Measurements from ENCODE around the gene PPP4R4. TPM values are rescaled to one million over a fixed set of nuclear protein-coding genes. Genes with fewer than 3 reads are reported as not detected.

PPP4R4 gene
- total and polyA plus RNA-seq, 4 donors, result 1.6 to 25.9 (median 3.8) TPM

DNA sequence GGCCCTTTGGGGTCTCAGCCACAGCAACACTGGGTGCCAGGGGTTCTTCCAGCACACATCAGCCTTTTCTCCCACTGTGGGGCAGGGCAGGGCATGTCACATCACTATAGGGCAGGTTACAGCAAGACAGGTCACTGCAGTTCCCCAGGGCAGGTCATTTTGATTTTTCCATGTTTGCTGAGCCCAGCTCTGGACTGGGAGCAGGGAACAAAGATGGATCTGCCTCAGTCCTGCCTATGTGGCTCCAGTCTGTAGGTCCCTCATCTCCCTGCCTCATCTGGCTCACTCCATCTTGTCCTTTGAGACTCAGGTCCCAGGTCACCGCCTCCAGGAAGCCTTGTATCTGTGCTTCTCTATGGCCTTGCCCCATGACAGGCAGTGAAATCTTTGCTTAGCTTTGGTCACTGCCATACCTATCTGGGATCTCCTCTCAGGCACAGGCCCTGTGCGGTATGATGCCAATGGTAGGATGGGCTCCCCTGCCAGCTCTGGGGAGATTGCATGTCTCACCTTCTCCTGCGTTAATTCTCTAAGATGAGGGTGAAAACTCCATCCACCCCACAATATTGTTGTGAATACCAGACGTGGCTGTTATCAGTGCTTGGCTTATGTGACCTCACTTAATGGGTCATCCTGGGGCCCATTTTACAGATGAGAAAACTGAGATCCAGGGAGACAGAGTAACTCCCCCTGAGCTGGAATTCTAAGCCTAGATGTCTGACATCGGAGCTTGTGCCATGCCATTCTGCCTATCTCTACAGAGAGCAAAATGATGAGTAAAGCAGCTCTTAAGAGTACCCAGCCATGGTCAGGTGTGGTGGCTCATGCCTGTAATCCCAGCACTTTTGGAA lies 147.5 kb downstream of the PPP4R4 start:
- WGBS, 2 donors, result 80 to 83% methylated on average over 5 of the region's 5 CpGs
- H3K36me3 ChIP-seq (ENCODE audit: control insufficient read depth in 4 of 4, insufficient read depth in 4 of 4, low read length in 4 of 4), result no peaks in the 10 kb centered on the region
- no peak overlapping the region for H3K4me3 ChIP-seq
- no peaks in the 10 kb centered on the region for H3K27me3 ChIP-seq (ENCODE audit: control insufficient read depth in 3 of 3, insufficient read depth in 3 of 3, low read length in 2 of 3)
- no peaks in the 10 kb centered on the region for H3K9me3 ChIP-seq (ENCODE audit: control insufficient read depth in 4 of 4, insufficient read depth in 3 of 4, low read length in 3 of 4)
- no peak overlapping the region for H3K9ac ChIP-seq (ENCODE audit: insufficient read depth in 1 of 2, low read length in 2 of 2)
- TF ChIP-seq, protein P1, sequence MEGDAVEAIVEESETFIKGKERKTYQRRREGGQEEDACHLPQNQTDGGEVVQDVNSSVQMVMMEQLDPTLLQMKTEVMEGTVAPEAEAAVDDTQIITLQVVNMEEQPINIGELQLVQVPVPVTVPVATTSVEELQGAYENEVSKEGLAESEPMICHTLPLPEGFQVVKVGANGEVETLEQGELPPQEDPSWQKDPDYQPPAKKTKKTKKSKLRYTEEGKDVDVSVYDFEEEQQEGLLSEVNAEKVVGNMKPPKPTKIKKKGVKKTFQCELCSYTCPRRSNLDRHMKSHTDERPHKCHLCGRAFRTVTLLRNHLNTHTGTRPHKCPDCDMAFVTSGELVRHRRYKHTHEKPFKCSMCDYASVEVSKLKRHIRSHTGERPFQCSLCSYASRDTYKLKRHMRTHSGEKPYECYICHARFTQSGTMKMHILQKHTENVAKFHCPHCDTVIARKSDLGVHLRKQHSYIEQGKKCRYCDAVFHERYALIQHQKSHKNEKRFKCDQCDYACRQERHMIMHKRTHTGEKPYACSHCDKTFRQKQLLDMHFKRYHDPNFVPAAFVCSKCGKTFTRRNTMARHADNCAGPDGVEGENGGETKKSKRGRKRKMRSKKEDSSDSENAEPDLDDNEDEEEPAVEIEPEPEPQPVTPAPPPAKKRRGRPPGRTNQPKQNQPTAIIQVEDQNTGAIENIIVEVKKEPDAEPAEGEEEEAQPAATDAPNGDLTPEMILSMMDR (IDR thresholded peaks at IDR 0.05; ENCODE audit: control extremely low read depth, extremely low read depth), result no peak
- ATAC-seq (ENCODE audit: insufficient read depth, low FRiP score) (no peak), DNase-seq (no peak)
- no peaks in the 10 kb centered on the region for H3K4me1 ChIP-seq (ENCODE audit: control insufficient read depth in 5 of 5, insufficient read depth in 5 of 5, low read length in 5 of 5)
- no peak overlapping the region for H3K27ac ChIP-seq (ENCODE audit: low read depth in 1 of 2, low read length in 1 of 2)

DNA sequence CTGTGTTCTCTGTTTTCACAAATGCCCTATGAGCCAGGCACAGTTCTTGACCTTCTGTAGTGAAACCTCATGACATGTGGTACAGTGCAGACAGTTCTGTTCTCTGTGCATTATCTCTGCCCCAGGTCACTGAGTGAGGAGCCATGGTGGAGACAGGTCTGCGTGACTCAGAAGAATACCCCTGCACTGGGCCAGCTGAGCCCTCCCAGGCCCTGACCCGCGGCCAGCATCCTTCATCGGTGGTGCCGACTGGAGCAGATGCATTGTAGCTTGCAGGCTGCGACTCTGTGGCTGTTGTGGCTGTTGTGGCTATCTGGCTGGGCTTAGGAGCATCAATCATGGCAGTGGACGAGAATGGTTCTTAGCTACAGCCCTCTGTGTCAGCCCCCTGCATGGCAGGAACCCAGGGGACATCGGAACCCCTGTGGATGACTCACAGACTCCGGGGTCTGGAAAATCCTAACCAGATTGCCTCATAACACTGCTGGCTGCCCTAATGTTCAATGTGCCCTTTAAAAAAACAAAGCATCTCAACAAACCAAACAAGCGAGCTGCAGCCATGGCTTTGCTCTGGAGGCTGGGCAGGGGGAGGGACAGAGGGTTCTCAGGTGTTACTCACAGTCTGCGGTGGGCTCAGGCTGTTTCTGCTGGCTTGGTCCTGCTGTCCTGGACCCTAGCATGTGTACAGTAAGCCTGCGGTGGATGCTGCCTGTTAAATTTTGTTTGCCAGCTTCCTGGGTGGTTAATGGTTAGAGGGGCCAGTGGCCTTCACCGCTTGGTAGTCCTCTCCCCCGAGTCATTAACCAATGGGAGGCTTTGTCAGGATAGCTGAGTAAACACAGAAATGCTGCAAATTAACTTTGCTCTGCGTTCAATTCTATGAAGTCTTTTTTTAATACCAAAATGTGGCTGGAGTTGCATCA lies 148.8 kb downstream of the PPP4R4 start, which contains the start of gene SERPINA6:
Gene SERPINA6, minus strand, starts transcription at position 689 of the 923 bp plus-strand sequence. CDS start 8,688 bp downstream, outside the sequence.
- no peaks in the 10 kb centered on the region for H3K4me1 ChIP-seq (ENCODE audit: control insufficient read depth in 5 of 5, insufficient read depth in 5 of 5, low read length in 5 of 5)
- no peaks in the 10 kb centered on the region for H3K36me3 ChIP-seq (ENCODE audit: control insufficient read depth in 4 of 4, insufficient read depth in 4 of 4, low read length in 4 of 4)
- no peak within 1 kb of the TSS for H3K9ac ChIP-seq (ENCODE audit: insufficient read depth in 1 of 2, low read length in 2 of 2)
- peaks cover 0 to 2% (median 0%) of the 10 kb centered on the region in 4 donors for H3K9me3 ChIP-seq (ENCODE audit: control insufficient read depth in 4 of 4, insufficient read depth in 3 of 4, low read length in 3 of 4)
- DNase-seq, result no peak
- WGBS, 2 donors, result 69 to 83% methylated on average over 15 of the region's 15 CpGs
- H3K4me3 ChIP-seq, result no peak within 1 kb of the TSS
- H3K27ac ChIP-seq (ENCODE audit: low read depth in 1 of 2, low read length in 1 of 2), result no peak within 1 kb of the TSS
- H3K27me3 ChIP-seq (ENCODE audit: control insufficient read depth in 3 of 3, insufficient read depth in 3 of 3, low read length in 2 of 3), result no peaks in the 10 kb centered on the region
- ATAC-seq (ENCODE audit: insufficient read depth, low FRiP score), result peak; percentile 34
- TF ChIP-seq, protein P1 (IDR thresholded peaks at IDR 0.05; ENCODE audit: control extremely low read depth, extremely low read depth), result no peak

DNA sequence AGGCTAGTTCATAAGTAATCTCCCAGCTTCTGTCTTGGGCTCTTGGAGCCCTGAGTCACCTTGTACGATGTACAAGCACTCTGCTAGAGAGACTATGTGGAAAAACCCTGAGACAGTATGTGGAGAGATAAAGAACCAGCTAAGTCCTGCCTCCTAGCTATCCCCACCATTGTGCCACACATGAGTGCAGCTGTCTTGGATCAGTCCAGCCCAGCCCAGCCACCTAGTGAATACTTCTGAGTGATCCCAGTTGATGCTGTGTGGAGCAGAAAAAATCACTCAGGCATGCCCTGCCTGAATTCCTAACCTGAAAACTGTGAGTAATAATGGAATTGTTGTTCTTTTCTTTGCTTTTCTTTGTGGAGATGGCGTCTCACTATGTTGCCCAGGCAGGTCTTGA lies 154.1 kb downstream of the PPP4R4 start:
- Histone ChIP-seq H3K27ac (ENCODE audit: low read depth in 1 of 2, low read length in 1 of 2) (no peak overlapping the region), H3K4me3 (no peak overlapping the region), H3K9ac (ENCODE audit: insufficient read depth in 1 of 2, low read length in 2 of 2) (no peak overlapping the region), H3K9me3 (ENCODE audit: control insufficient read depth in 4 of 4, insufficient read depth in 3 of 4, low read length in 3 of 4) (peaks cover 0 to 2% (median under 1%) of the 10 kb centered on the region in 4 donors), H3K27me3 (ENCODE audit: control insufficient read depth in 3 of 3, insufficient read depth in 3 of 3, low read length in 2 of 3) (no peaks in the 10 kb centered on the region), H3K4me1 (ENCODE audit: control insufficient read depth in 5 of 5, insufficient read depth in 5 of 5, low read length in 5 of 5) (no peaks in the 10 kb centered on the region), H3K36me3 (ENCODE audit: control insufficient read depth in 4 of 4, insufficient read depth in 4 of 4, low read length in 4 of 4) (no peaks in the 10 kb centered on the region)
- WGBS, 2 donors, result 86 to 96% methylated on average over 2 of the region's 2 CpGs
- TF ChIP-seq, protein P1 (IDR thresholded peaks at IDR 0.05; ENCODE audit: control extremely low read depth, extremely low read depth), result no peak
- DNase-seq, result no peak
- no peak for ATAC-seq (ENCODE audit: insufficient read depth, low FRiP score)

Other genes with a start within 250 kb of the PPP4R4 start
- 1 to 10 TPM; 3.2 to 4.0 TPM for gene FAM181A, start 247.0 kb upstream of the PPP4R4 start, total RNA-seq
- gene FAM181A, start 247.0 kb upstream of the PPP4R4 start, polyA plus RNA-seq, result 1 to 10 TPM; 1.9 to 3.4 TPM
- gene ASB2, start 197.8 kb upstream of the PPP4R4 start, total RNA-seq, result 1 to 10 TPM; 2.3 to 3.7 TPM
- 1 to 10 TPM; 1.8 to 2.9 TPM for gene ASB2, start 197.8 kb upstream of the PPP4R4 start, polyA plus RNA-seq
- gene CCDC197, start 177.0 kb upstream of the PPP4R4 start, total RNA-seq, result not detected
- gene CCDC197, start 177.0 kb upstream of the PPP4R4 start, polyA plus RNA-seq, result not detected
- gene OTUB2, start 148.0 kb upstream of the PPP4R4 start, total RNA-seq, result 1 to 10 TPM; 2.1 to 2.2 TPM
- gene OTUB2, start 148.0 kb upstream of the PPP4R4 start, polyA plus RNA-seq, result under 1 TPM; 0.31 to 0.98 TPM
- 100 to 1,000 TPM; 116 to 138 TPM for gene DDX24, start 93.1 kb upstream of the PPP4R4 start, total RNA-seq
- gene DDX24, start 93.1 kb upstream of the PPP4R4 start, polyA plus RNA-seq, result 10 to 100 TPM; 78.4 to 98.9 TPM
- gene IFI27L1, start 93.0 kb upstream of the PPP4R4 start, total RNA-seq, result 10 to 100 TPM; 14.6 to 23.0 TPM
- gene IFI27L1, start 93.0 kb upstream of the PPP4R4 start, polyA plus RNA-seq, result 10 to 100 TPM; 16.7 to 41.5 TPM
- gene IFI27, start 63.6 kb upstream of the PPP4R4 start, total RNA-seq, result 100 to 1,000 TPM in 1 of 2 donors, 10 to 100 TPM in 1; 94.1 to 308 TPM
- gene IFI27, start 63.6 kb upstream of the PPP4R4 start, polyA plus RNA-seq, result 100 to 1,000 TPM; 447 to 883 TPM
- gene IFI27L2, start 44.7 kb upstream of the PPP4R4 start, total RNA-seq, result 10 to 100 TPM; 27.2 to 38.9 TPM
- 100 to 1,000 TPM; 108 to 127 TPM for gene IFI27L2, start 44.7 kb upstream of the PPP4R4 start, polyA plus RNA-seq
- gene SERPINA10, start 118.9 kb downstream of the PPP4R4 start, total RNA-seq, result under 1 TPM in 1 of 2 donors, not detected in 1; 0.21 TPM
- not detected for gene SERPINA10, start 118.9 kb downstream of the PPP4R4 start, polyA plus RNA-seq
- under 1 TPM; 0.34 to 0.77 TPM for gene SERPINA6, start 149.0 kb downstream of the PPP4R4 start, total RNA-seq
- under 1 TPM; 0.18 to 0.35 TPM for gene SERPINA6, start 149.0 kb downstream of the PPP4R4 start, polyA plus RNA-seq
- not detected for gene SERPINA2, start 192.4 kb downstream of the PPP4R4 start, total RNA-seq
- gene SERPINA2, start 192.4 kb downstream of the PPP4R4 start, polyA plus RNA-seq, result under 1 TPM in 1 of 2 donors, not detected in 1; 0.05 TPM
- 1,000 to 10,000 TPM in 1 of 2 donors, 100 to 1,000 TPM in 1; 120 to 1,581 TPM for gene SERPINA1, start 214.3 kb downstream of the PPP4R4 start, total RNA-seq
- gene SERPINA1, start 214.3 kb downstream of the PPP4R4 start, polyA plus RNA-seq, result 1,000 to 10,000 TPM in 1 of 2 donors, 100 to 1,000 TPM in 1; 662 to 1,798 TPM

Measured in lung (tissue), 12 donors.